ENCODE data around the gene SLC43A2. TPM values are rescaled to one million over a fixed set of nuclear protein-coding genes. Genes with fewer than 3 reads are reported as not detected.
"Not testable (repeated sequence)": the region's sequence is repeated elsewhere in the genome, so short reads cannot be mapped to it uniquely, and the experiment has no call there.

SLC43A2 gene
- total and polyA plus RNA-seq, 10 of the 15 experiments (the other 5 are each of a cell fraction or from before 2014, with no cell fraction given) = 0.03 to 14.0 (median 5.3) TPM

- ChIA-PET POLR2A (interaction anchor here (1.3 kb wide), 1 partner anchor 110 kb away, joined by 3 read pairs; no protein-coding TSS in a partner anchor), SMC1A (ENCODE audit: uncharacterized antibody, unreplicated experiment) (interaction anchor here (0.7 kb wide), 1 partner anchor 10 kb away, joined by 3 read pairs; no protein-coding TSS in a partner anchor), CTCF (interaction anchor here (0.6 kb wide), 1 partner anchor 40 kb away, joined by 3 read pairs; no protein-coding TSS in a partner anchor), RAD21 (ENCODE audit: unreplicated experiment) (interaction anchor here (1.4 kb wide), 1 partner anchor 99 kb away, joined by 3 read pairs; no protein-coding TSS in a partner anchor)
- intact Hi-C loops (cut with micrococcal nuclease; ENCODE audit: unreplicated experiment) = no loop called here
- TF ChIP-seq POLR2A (IDR thresholded peaks at IDR 0.05; ENCODE audit: low read depth, low read length) (peak; percentile 66), JUNB (IDR thresholded peaks at IDR 0.05) (no peak), POLR2AphosphoS5 (IDR thresholded peaks at IDR 0.05; ENCODE audit: low read length) (peak; percentile 67)
- no peak overlapping the region for H3K27ac ChIP-seq (ENCODE audit: control insufficient read depth, insufficient read depth)
- H2AFZ ChIP-seq (ENCODE audit: control insufficient read depth, low read depth, low read length) = no peak overlapping the region
- no peak overlapping the region for H3K4me2 ChIP-seq (ENCODE audit: control insufficient read depth, insufficient read depth)
- no peak overlapping the region for H3K4me3 ChIP-seq
- ATAC-seq (no peak), DNase-seq (ENCODE audit: low read depth, low spot score) (no peak), FAIRE-seq (no peak)
- TSS peak; percentile 19 for BruUV-seq (replicated peaks)
- H4K20me1 ChIP-seq (ENCODE audit: control insufficient read depth, insufficient read depth) = 0 out of 2 replicates have a peak, but pooled peaks cover 5% of the 10 kb centered on the region
- H3K9ac ChIP-seq (ENCODE audit: control insufficient read depth, insufficient read depth, low read length) = no peak overlapping the region
- H3K27me3 ChIP-seq (replicated peaks in 1 of 2; ENCODE audit: control insufficient read depth in 2 of 2, insufficient read depth in 2 of 2, low read length in 1 of 2) = no peaks in the 10 kb centered on the region
- no peaks in the 10 kb centered on the region for H3K4me1 ChIP-seq (ENCODE audit: control insufficient read depth, insufficient read depth, low read length)
- no peaks in the 10 kb centered on the region for H3K9me3 ChIP-seq (replicated peaks; ENCODE audit: control insufficient read depth, insufficient read depth, low read length)
- 98% methylated on average over 26 of the region's 26 CpGs for WGBS (ENCODE audit: insufficient coverage, insufficient replicate concordance, low lambda C conversion rate, missing lambda C conversion rate)
- in situ Hi-C loops (cut with MboI) = no loop called here
- no peaks in the 10 kb centered on the region; the same call in 1 of the 2 replicates for H3K79me2 ChIP-seq (ENCODE audit: control insufficient read depth, insufficient read depth, low read length)
- H3K36me3 ChIP-seq (ENCODE audit: control insufficient read depth in 2 of 2, insufficient read depth in 2 of 2, low read length in 1 of 2) = peaks cover 40 to 56% of the 10 kb centered on the region in 2 experiments
Measured at GRCh38 chr17:1673041-1673785, 44.6 kb upstream of the SLC43A2 start.

- SMC1A ChIA-PET (ENCODE audit: uncharacterized antibody, unreplicated experiment); BruUV-seq (replicated peaks); DNase-seq (ENCODE audit: low read depth, low spot score); H3K4me1 ChIP-seq (ENCODE audit: control insufficient read depth, insufficient read depth, low read length); H3K4me3 ChIP-seq; ATAC-seq; H3K27me3 ChIP-seq (replicated peaks in 1 of 2; ENCODE audit: control insufficient read depth in 2 of 2, insufficient read depth in 2 of 2, low read length in 1 of 2); H3K79me2 ChIP-seq (ENCODE audit: control insufficient read depth, insufficient read depth, low read length); H3K27ac ChIP-seq (ENCODE audit: control insufficient read depth, insufficient read depth); H3K4me2 ChIP-seq (ENCODE audit: control insufficient read depth, insufficient read depth); H2AFZ ChIP-seq (ENCODE audit: control insufficient read depth, low read depth, low read length); in situ Hi-C loops (cut with MboI); H3K9me3 ChIP-seq (replicated peaks; ENCODE audit: control insufficient read depth, insufficient read depth, low read length); H3K9ac ChIP-seq (ENCODE audit: control insufficient read depth, insufficient read depth, low read length); H4K20me1 ChIP-seq (ENCODE audit: control insufficient read depth, insufficient read depth); FAIRE-seq: not testable (repeated sequence)
- intact Hi-C loops (cut with micrococcal nuclease; ENCODE audit: unreplicated experiment) = loop anchor here (10.0 kb wide), 1 partner anchor 121 kb away; no protein-coding TSS in a partner anchor
- peak; percentile 31; the same call in 1 of the 2 replicates for TF ChIP-seq POLR2AphosphoS5 (IDR thresholded peaks at IDR 0.05; ENCODE audit: low read length)
- ChIA-PET RAD21 (ENCODE audit: unreplicated experiment) (interaction anchor here (0.6 kb wide), 1 partner anchor 762 kb away, joined by 3 read pairs; no protein-coding TSS in a partner anchor), POLR2A (interaction anchor here (2.1 kb wide), 1 partner anchor 15 kb away, joined by 7 read pairs; the partner anchor contains the start of gene RILP), CTCF (interaction anchor here (0.9 kb wide), 1 partner anchor 34 kb away, joined by 3 read pairs; no protein-coding TSS in a partner anchor)
- H3K36me3 ChIP-seq (ENCODE audit: control insufficient read depth in 2 of 2, insufficient read depth in 2 of 2, low read length in 1 of 2) = peaks cover 32 to 45% of the 10 kb centered on the region in 2 experiments
- WGBS (ENCODE audit: insufficient coverage, insufficient replicate concordance, low lambda C conversion rate, missing lambda C conversion rate) = 98% methylated on average over 5 of the region's 5 CpGs
Measured at GRCh38 chr17:1663934-1664333, 35.3 kb upstream of the SLC43A2 start.

Data from GM12878 (cell line).